ENCODE results near the gene RAD51B.

The RAD51B gene

GRCh38 chr14:68062651-68063050 is 243.1 kb downstream of the RAD51B start:
- Histone ChIP-seq H3K4me2 (no peak overlapping the region), H3K9me3 (replicated peaks in 1 of 11) (peaks cover 19 to 28% (median 25%) of the 10 kb centered on the region in 11 experiments), H3K27me3 (no peaks in the 10 kb centered on the region), H4K20me1 (no peaks in the 10 kb centered on the region), H3K9ac (no peak overlapping the region), H3K27ac (no peak overlapping the region), H3K36me3 (no peaks in the 10 kb centered on the region), H3K4me3 (no peak overlapping the region), H3K4me1 (no peaks in the 10 kb centered on the region)
- TF ChIP-seq Cebpa-rat (IDR thresholded peaks at IDR 0.05) = no peak

- Histone ChIP-seq H3K9ac (no peak overlapping the region), H3K36me3 (peaks cover 0 to 6% (median 0%) of the 10 kb centered on the region in 11 experiments; a peak in 1 of 22 replicates), H3K27me3 (no peaks in the 10 kb centered on the region), H3K4me1 (no peaks in the 10 kb centered on the region), H3K27ac (no peak overlapping the region), H4K20me1 (no peaks in the 10 kb centered on the region), H3K9me3 (replicated peaks in 1 of 11) (peaks cover 41 to 54% (median 49%) of the 10 kb centered on the region in 11 experiments), H3K4me3 (no peak overlapping the region), H3K4me2 (no peak overlapping the region)
- TF ChIP-seq Cebpa-rat (IDR thresholded peaks at IDR 0.05) = no peak
Measured at GRCh38 chr14:68065322-68065721, 245.7 kb downstream of the RAD51B start.

GRCh38 chr14:68074765-68075381 is 255.3 kb downstream of the RAD51B start:
- peaks cover 0 to 12% (median 0%) of the 10 kb centered on the region in 11 experiments; a peak in 3 of 22 replicates for H3K36me3 ChIP-seq
- H3K9ac ChIP-seq = no peak overlapping the region; a peak in 1 of 22 replicates
- H3K9me3 ChIP-seq (replicated peaks in 1 of 11) = peaks cover 46 to 58% (median 49%) of the 10 kb centered on the region in 11 experiments
- no peaks in the 10 kb centered on the region for H3K27me3 ChIP-seq
- peak overlapping the region in 5 of 11 experiments; percentile 10 to 19 (median 13); a peak in 3 of 22 replicates for H3K4me2 ChIP-seq
- H3K4me3 ChIP-seq = no peak overlapping the region
- H3K27ac ChIP-seq = peak overlapping the region in 4 of 11 experiments; percentile 31 to 47 (median 37); a peak in 10 of 22 replicates
- no peaks in the 10 kb centered on the region for H4K20me1 ChIP-seq
- peaks cover 0 to 12% (median 6%) of the 10 kb centered on the region in 10 experiments; a peak in 10 of 20 replicates for H3K4me1 ChIP-seq
- no peak for TF ChIP-seq Cebpa-rat (IDR thresholded peaks at IDR 0.05)

- H3K27ac ChIP-seq = peak overlapping the region in 3 of 11 experiments; percentile 31 to 47 (median 43); a peak in 9 of 22 replicates
- no peak overlapping the region for H3K4me3 ChIP-seq
- H3K27me3 ChIP-seq = no peaks in the 10 kb centered on the region
- peak overlapping the region in 2 of 11 experiments; percentile 12 to 19; a peak in 3 of 22 replicates for H3K4me2 ChIP-seq
- peaks cover 0 to 12% (median 6%) of the 10 kb centered on the region in 10 experiments; a peak in 10 of 20 replicates for H3K4me1 ChIP-seq
- peaks cover 0 to 6% (median 0%) of the 10 kb centered on the region in 11 experiments; a peak in 2 of 22 replicates for H3K36me3 ChIP-seq
- no peak for TF ChIP-seq Cebpa-rat (IDR thresholded peaks at IDR 0.05)
- H3K9me3 ChIP-seq (replicated peaks in 1 of 11) = peaks cover 39 to 51% (median 43%) of the 10 kb centered on the region in 11 experiments
- H3K9ac ChIP-seq = no peak overlapping the region
- H4K20me1 ChIP-seq = no peaks in the 10 kb centered on the region
Measured at GRCh38 chr14:68075382-68076029, 255.9 kb downstream of the RAD51B start.

- Histone ChIP-seq H3K9me3 (replicated peaks in 1 of 11) (peaks cover 30 to 42% (median 34%) of the 10 kb centered on the region in 11 experiments), H3K4me2 (no peak overlapping the region), H3K9ac (no peak overlapping the region), H3K4me3 (no peak overlapping the region), H3K27me3 (no peaks in the 10 kb centered on the region), H3K27ac (no peak overlapping the region), H3K36me3 (peaks cover 0 to 6% (median 0%) of the 10 kb centered on the region in 11 experiments; a peak in 2 of 22 replicates), H3K4me1 (peaks cover 0 to 16% (median 8%) of the 10 kb centered on the region in 10 experiments; a peak in 11 of 20 replicates), H4K20me1 (no peaks in the 10 kb centered on the region)
- TF ChIP-seq Cebpa-rat (IDR thresholded peaks at IDR 0.05) = no peak
Measured at GRCh38 chr14:68076451-68076850, 256.9 kb downstream of the RAD51B start.

GRCh38 chr14:68079941-68080697 is 260.5 kb downstream of the RAD51B start:
- no peak overlapping the region for H3K9ac ChIP-seq
- H3K27ac ChIP-seq = no peak overlapping the region
- H3K4me3 ChIP-seq = no peak overlapping the region
- H3K4me2 ChIP-seq = no peak overlapping the region
- peaks cover 0 to 9% (median 2%) of the 10 kb centered on the region in 11 experiments; a peak in 8 of 22 replicates for H3K9me3 ChIP-seq (replicated peaks in 1 of 11)
- no peaks in the 10 kb centered on the region for H3K27me3 ChIP-seq
- H4K20me1 ChIP-seq = no peaks in the 10 kb centered on the region
- H3K36me3 ChIP-seq = no peaks in the 10 kb centered on the region
- H3K4me1 ChIP-seq = peaks cover 0 to 19% (median 3%) of the 10 kb centered on the region in 10 experiments; a peak in 10 of 20 replicates
- TF ChIP-seq Cebpa-rat (IDR thresholded peaks at IDR 0.05) = no peak

- TF ChIP-seq Cebpa-rat (IDR thresholded peaks at IDR 0.05) = no peak
- H3K4me3 ChIP-seq = no peak overlapping the region
- no peaks in the 10 kb centered on the region for H4K20me1 ChIP-seq
Measured at GRCh38 chr14:68081489-68081888, 261.9 kb downstream of the RAD51B start.

GRCh38 chr14:68082698-68083291 is 263.2 kb downstream of the RAD51B start:
- no peak for TF ChIP-seq Cebpa-rat (IDR thresholded peaks at IDR 0.05)
- H4K20me1 ChIP-seq = no peaks in the 10 kb centered on the region
- peaks cover 0 to 8% (median 5%) of the 10 kb centered on the region in 11 experiments; a peak in 8 of 22 replicates for H3K9me3 ChIP-seq (replicated peaks in 1 of 11)
- no peak overlapping the region for H3K4me3 ChIP-seq
- no peak overlapping the region for H3K27ac ChIP-seq
- peaks cover 0 to 17% (median 0%) of the 10 kb centered on the region in 10 experiments; a peak in 6 of 20 replicates for H3K4me1 ChIP-seq
- H3K27me3 ChIP-seq = no peaks in the 10 kb centered on the region
- H3K36me3 ChIP-seq = no peaks in the 10 kb centered on the region
- H3K9ac ChIP-seq = no peak overlapping the region
- H3K4me2 ChIP-seq = no peak overlapping the region

More at GRCh38 chr14:68081489-68081888, 261.9 kb downstream of the RAD51B start:
- Histone ChIP-seq H3K4me2 (peak overlapping the region in 4 of 11 experiments; percentile 8 to 47 (median 26); a peak in 4 of 22 replicates), H3K9me3 (replicated peaks in 1 of 11) (peaks cover 0 to 6% (median 4%) of the 10 kb centered on the region in 11 experiments; a peak in 8 of 22 replicates), H3K27ac (no peak overlapping the region), H3K4me1 (peaks cover 0 to 17% (median 0%) of the 10 kb centered on the region in 10 experiments; a peak in 5 of 20 replicates), H3K27me3 (no peaks in the 10 kb centered on the region), H3K36me3 (no peaks in the 10 kb centered on the region), H3K9ac (no peak overlapping the region)
